SU-DHL-6 (cell line): ENCODE measurements around the gene NOG.

Experiments
- H2AFZ ChIP-seq: fragments of 200-600 bp; sonication (generic); 2 replicates; pipeline ENCODE4 v1.6.1; 2014; ENCODE audit warnings: low read depth, mild to moderate bottlenecking, moderate library complexity, mixed read lengths, antibody characterized with exemption, low read length; ENCODE audit not compliant: severe bottlenecking
- H3F3A ChIP-seq: fragments of 200-600 bp; shearing (Covaris generic); 2 replicates; pipeline ENCODE4 v1.6.0; 2016; ENCODE audit warnings: antibody characterized with exemption, mild to moderate bottlenecking; ENCODE audit not compliant: insufficient read depth
- H3K27ac ChIP-seq: fragments of 200-600 bp; sonication (generic); 2 replicates; pipeline ENCODE4 v1.5.1; 2016; ENCODE audit warnings: low read depth, mild to moderate bottlenecking, low read length, moderate library complexity, mixed read lengths
- H3K27me3 ChIP-seq: fragments of 200-600 bp; sonication (generic), shearing (Covaris generic); 2 replicates; pipeline ENCODE4 v1.6.0; 2014; ENCODE audit warnings: mild to moderate bottlenecking, low read length
- H3K36me3 ChIP-seq: fragments of 200-600 bp; sonication (generic); 2 replicates; pipeline ENCODE4 v1.6.1; 2014; ENCODE audit warnings: mild to moderate bottlenecking, low read length, mixed read lengths
- H3K4me2 ChIP-seq: fragments of 300-600, 200-600 bp; shearing (Covaris generic), sonication (generic); 2 replicates; pipeline ENCODE4 v1.6.0; 2014; ENCODE audit warnings: low read length, low read depth, mild to moderate bottlenecking; ENCODE audit not compliant: poor library complexity, severe bottlenecking
- H3K4me3 ChIP-seq: fragments of 200-600 bp; sonication (generic); 2 replicates; pipeline ENCODE4 v1.5.1; 2014; ENCODE audit warnings: antibody characterized with exemption, low read length, mild to moderate bottlenecking, mixed read lengths; ENCODE audit not compliant: insufficient read depth, poor library complexity, severe bottlenecking
- H3K79me2 ChIP-seq: fragments of 200-600 bp; sonication (generic); 2 replicates; pipeline ENCODE4 v1.6.1; 2014; ENCODE audit warnings: mild to moderate bottlenecking, low read length, moderate library complexity; ENCODE audit not compliant: insufficient read depth
- H3K9ac ChIP-seq: fragments of 200-600 bp; sonication (generic); 2 replicates; pipeline ENCODE4 v1.7.0; 2014; ENCODE audit warnings: mild to moderate bottlenecking, low read length
- H3K9me2 ChIP-seq: fragments of 200-600 bp; sonication (generic); replicated peaks from 2 replicates; pipeline ENCODE4 v1.6.1; 2014; ENCODE audit warnings: low read length; ENCODE audit not compliant: insufficient read depth
- H3K9me3 ChIP-seq: fragments of 200-600 bp; sonication (generic); 2 replicates; pipeline ENCODE4 v1.6.1; 2014; ENCODE audit warnings: low read length, mixed read lengths; ENCODE audit not compliant: insufficient read depth
- H4K20me1 ChIP-seq: fragments of 200-600 bp; sonication (generic); 2 replicates; pipeline ENCODE4 v1.6.1; 2014; ENCODE audit warnings: low read depth, mild to moderate bottlenecking, antibody characterized with exemption, low read length, moderate library complexity, mixed read lengths
- EZH2phosphoT487 ChIP-seq: fragments of 200-600 bp; sonication (generic), shearing (Covaris generic); conservative IDR thresholded peaks from 2 replicates; pipeline ENCODE4 v1.6.1; 2018; ENCODE audit warnings: mild to moderate bottlenecking, antibody characterized with exemption, low read length, moderate library complexity, mixed read lengths
- TF ChIP-seq, protein P1 (sequence below): fragments of 200-600 bp; sonication (generic); IDR thresholded peaks from one replicate; pipeline ENCODE4 v1.5.1; 2017; ENCODE audit warnings: antibody characterized with exemption, mild to moderate bottlenecking, low read length, moderate library complexity; ENCODE audit not compliant: insufficient read depth, poor library complexity, severe bottlenecking

Gene NOG

DNA sequence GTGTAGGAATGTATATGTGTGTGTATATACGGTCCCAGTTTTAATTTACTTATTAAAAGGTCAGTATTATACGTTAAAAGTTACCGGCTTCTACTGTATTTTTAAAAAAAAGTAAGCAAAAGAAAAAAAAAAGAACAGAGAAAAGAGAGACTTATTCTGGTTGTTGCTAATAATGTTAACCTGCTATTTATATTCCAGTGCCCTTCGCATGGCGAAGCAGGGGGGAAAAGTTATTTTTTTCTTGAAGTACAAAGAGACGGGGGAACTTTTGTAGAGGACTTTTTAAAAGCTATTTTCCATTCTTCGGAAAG is 1.6 kb downstream of the NOG start:
- Histone ChIP-seq H3K9me3 (no peaks in the 10 kb centered on the region), H4K20me1 (no peaks in the 10 kb centered on the region), H2AFZ (no peak overlapping the region), H3K79me2 (no peaks in the 10 kb centered on the region), H3K4me3 (no peak overlapping the region), H3K36me3 (no peaks in the 10 kb centered on the region), H3K9ac (no peak overlapping the region), H3K27ac (no peak overlapping the region), H3K9me2 (no peaks in the 10 kb centered on the region), H3K27me3 (no peaks in the 10 kb centered on the region), H3K4me2 (no peak overlapping the region), H3F3A (no peaks in the 10 kb centered on the region)
- TF ChIP-seq EZH2phosphoT487, result no peak
- TF ChIP-seq, protein P1, sequence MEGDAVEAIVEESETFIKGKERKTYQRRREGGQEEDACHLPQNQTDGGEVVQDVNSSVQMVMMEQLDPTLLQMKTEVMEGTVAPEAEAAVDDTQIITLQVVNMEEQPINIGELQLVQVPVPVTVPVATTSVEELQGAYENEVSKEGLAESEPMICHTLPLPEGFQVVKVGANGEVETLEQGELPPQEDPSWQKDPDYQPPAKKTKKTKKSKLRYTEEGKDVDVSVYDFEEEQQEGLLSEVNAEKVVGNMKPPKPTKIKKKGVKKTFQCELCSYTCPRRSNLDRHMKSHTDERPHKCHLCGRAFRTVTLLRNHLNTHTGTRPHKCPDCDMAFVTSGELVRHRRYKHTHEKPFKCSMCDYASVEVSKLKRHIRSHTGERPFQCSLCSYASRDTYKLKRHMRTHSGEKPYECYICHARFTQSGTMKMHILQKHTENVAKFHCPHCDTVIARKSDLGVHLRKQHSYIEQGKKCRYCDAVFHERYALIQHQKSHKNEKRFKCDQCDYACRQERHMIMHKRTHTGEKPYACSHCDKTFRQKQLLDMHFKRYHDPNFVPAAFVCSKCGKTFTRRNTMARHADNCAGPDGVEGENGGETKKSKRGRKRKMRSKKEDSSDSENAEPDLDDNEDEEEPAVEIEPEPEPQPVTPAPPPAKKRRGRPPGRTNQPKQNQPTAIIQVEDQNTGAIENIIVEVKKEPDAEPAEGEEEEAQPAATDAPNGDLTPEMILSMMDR, result no peak

DNA sequence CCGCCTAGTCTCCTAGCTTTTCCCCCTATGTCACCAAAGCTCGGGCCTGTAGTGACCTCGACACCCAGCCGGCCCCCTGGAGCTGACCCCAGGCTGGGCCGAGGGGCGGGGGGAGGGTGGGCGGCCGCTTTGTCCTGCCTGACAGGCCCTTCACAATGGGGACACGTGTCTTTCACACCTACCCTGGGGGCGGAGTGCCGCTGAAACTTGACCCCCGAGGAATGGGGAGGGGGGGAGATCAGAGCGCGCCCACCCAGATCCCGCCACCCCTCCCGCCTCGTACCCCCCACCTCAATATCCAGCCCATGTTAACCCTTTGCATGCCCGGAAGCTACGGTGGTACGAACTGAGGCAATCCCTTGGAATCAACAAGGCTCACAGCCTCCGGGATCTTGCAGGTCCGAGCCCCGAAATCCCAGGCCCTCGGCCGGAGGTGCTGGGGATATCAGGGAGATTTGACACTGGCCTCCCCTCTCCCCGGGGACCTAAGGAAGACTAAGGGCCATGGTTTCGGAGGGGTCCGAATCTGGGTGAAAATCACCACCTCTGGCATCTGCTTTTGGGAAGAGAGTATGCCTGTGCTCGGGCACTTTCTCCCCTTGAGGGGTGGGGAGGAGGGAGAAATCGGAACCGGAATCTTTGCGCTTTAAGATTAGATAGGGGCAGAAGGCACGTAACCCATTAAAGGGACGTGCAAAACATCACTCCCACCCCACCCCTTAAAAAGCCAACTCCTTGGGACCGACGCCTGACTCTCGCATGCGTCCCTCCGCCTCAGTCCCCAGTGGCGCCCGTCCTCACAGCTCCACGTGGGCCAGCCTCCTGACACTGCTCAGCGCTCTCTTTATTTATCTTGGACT is 2.6 kb downstream of the NOG start:
- H3K79me2 ChIP-seq, result no peaks in the 10 kb centered on the region
- H3F3A ChIP-seq, result no peaks in the 10 kb centered on the region
- H3K4me2 ChIP-seq, result no peak overlapping the region
- TF ChIP-seq, protein P1, result no peak
- H3K36me3 ChIP-seq, result no peaks in the 10 kb centered on the region
- H4K20me1 ChIP-seq, result no peaks in the 10 kb centered on the region
- H3K9me3 ChIP-seq, result no peaks in the 10 kb centered on the region
- no peaks in the 10 kb centered on the region for H3K27me3 ChIP-seq
- H2AFZ ChIP-seq, result no peak overlapping the region
- no peaks in the 10 kb centered on the region for H3K9me2 ChIP-seq
- no peak overlapping the region for H3K27ac ChIP-seq
- no peak overlapping the region for H3K9ac ChIP-seq
- no peak overlapping the region for H3K4me3 ChIP-seq

DNA sequence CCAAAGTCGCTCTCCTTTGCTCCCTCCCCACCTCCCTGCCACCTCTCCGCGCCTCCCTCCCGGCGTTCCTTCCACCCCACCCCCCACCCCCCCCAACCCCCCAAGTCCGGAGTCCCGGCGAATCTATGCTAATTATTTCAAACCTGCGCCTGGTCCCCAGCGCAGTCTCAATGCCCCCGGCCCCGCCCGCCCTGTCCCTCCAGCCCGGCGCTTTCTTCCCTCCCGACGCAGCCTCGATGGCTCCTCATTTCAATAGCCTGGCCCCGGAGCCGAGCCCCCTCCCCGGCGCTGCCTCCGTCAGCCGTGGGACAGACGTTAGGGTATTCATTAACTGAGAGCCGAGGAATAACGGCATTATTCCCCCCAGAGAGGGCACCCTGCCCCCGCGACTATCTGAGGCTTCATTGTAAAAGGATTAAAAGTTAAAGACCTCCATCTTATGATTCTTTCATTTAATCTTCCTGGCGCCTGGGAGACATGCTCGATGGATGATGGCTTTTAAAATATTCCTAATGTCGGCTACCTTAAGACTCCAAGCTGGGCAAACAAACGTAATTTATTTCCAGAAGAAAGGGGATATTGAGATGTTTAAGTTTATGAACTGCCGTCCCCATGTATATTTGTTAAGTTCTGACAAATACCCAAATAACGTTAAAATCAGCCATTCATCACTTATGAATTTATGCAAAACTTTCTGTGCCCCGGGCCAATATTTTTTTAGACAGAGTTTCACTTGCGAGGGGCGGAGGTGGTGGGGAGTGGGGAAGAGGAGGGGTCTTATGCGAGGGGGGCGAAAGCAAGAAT is 3.4 kb downstream of the NOG start:
- H3K79me2 ChIP-seq, result no peaks in the 10 kb centered on the region
- no peak overlapping the region for H3K27ac ChIP-seq
- no peak for TF ChIP-seq EZH2phosphoT487
- TF ChIP-seq, protein P1, result no peak
- H3K9me3 ChIP-seq, result no peaks in the 10 kb centered on the region
- H3K9ac ChIP-seq, result no peak overlapping the region
- no peaks in the 10 kb centered on the region for H4K20me1 ChIP-seq
- H2AFZ ChIP-seq, result no peak overlapping the region
- H3K36me3 ChIP-seq, result no peaks in the 10 kb centered on the region
- H3K9me2 ChIP-seq, result no peaks in the 10 kb centered on the region
- no peaks in the 10 kb centered on the region for H3K27me3 ChIP-seq
- no peak overlapping the region for H3K4me3 ChIP-seq
- H3F3A ChIP-seq, result no peaks in the 10 kb centered on the region
- no peak overlapping the region for H3K4me2 ChIP-seq
